ENCODE measurements around the gene ACTG1.

Gene ACTG1

DNA sequence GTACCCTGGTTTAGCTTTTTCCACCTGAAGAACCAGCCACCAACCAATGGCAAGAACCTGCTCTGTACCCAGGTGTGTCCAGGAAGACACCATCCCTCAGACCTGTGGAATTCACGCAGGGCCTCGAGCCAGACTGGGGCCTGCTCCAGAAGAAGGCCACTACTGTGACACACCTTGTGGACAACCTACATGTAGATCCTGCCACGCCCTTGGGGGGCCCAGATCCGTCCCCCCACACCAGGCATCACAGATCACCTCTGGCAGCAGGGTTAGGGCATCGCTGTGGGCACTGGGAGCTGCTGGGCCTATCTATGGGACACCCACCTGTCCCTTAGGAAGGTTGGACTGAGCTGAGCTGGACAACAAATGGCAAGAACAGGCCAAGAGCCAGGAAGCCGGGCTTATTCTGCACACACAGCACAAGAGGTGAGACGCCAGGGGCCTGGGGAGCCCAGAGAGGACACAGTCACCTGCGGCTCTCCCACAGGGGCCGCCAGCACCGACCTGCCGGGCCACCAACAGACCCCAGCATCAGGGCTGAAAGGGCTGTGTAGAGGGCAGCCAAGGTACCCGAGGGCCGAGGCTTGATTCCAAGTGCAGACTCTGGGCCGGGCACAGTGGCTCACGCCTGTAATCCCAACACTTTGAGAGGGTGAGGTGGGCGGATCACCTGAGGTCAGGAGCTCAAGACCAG, 31.8 kb upstream of the ACTG1 start:
- DNase-seq = no peak

DNA sequence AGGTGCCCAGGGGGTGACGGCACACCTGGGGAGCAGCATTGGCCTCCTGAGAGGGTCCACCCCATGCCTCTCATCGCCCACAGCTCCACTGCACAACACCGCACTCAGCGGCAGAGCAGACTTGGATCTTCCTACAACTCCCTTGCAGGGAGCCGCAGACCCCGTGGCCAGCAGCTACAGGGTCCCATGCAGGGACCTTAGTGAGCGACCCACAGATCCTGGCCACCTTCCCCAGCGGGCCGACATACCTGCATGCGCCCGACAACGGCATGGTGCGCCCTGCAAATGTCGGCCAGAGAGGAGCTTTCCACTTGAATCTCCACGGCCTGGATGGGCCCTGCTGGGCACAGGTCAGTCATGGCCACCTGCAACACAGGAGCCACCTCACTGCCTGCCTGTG, 31.2 kb upstream of the ACTG1 start:
- no peak for DNase-seq

DNA sequence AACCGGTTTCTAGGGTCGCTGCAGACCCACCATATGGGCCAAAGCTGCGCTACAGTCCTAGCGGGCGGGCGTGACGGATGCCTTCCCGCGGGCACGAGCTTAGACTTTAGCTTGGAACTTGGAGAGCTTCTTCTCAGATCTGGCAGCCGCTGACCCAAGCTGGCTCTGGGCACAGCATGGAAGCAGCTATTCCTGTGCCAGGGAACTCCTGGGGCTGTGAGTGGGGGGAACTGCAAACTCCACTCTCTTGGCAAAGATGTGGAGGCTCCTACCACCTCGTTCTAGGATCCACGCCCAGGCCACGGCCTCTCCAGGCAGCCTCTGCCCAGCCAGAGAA, 30.7 kb upstream of the ACTG1 start:
- no peak for DNase-seq

DNA sequence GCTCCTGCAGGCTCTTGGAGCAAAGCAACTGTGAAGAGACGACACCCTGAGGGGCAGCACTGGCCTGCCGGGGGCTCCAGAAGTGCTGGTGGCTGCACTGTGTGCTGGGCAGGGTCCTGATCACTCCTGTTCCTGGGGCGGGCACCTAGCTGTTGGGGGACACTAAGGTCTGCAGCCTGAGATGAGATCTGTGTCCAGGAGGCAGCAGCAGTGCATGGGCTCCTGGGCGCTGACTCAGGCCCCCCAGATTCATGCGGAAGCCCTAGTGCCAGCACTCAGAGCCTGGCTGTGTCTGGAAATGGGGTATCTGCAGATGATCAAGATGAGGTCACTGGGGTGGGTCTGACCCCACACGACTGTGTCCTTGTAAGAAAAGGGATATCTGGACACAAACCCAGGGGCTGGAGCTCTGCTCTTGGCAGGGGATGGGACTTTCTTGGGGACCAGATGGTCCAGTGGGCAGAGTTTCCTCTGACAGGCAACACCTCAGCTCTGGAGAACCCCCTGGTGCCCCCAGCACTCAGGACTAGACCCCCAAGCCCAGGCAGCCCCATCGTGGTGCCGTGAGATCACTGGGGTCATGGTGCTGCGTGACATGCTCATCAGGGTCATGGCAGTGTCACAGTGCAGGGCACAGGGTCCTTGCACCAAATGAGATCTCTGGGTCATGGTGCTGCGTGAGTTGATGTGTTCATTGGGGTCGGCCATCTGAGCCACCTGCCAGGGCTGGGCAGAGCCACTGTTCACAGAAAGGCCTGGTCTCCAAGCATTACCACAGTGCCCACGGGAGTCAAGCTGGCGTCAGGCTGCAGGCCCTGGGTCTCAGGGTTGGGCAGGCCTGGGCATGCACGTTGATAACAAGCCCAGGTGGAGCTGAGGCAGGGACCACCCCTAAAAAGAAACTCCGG, 30.1 kb upstream of the ACTG1 start:
- DNase-seq = no peak

DNA sequence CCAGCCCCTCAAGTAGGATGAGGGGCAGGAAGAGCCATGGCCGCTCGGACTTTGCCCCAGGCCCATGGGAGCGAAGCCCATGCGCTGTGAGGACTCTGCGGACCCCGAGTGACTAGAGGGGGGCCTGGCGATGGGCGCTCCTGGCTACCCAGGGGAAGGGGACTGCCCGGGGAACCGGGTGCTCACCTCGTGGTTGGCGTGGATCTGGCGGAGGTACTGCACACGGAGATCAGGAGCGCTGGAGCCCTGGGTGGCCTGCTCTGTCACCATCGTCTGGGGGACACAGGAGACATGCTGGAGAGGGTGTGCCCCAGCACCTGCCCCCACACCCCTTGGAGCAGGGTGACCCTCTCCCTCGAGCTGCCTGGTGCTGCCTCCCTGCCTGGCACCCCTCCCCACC, 28.5 kb upstream of the ACTG1 start:
- DNase-seq = no peak

DNA sequence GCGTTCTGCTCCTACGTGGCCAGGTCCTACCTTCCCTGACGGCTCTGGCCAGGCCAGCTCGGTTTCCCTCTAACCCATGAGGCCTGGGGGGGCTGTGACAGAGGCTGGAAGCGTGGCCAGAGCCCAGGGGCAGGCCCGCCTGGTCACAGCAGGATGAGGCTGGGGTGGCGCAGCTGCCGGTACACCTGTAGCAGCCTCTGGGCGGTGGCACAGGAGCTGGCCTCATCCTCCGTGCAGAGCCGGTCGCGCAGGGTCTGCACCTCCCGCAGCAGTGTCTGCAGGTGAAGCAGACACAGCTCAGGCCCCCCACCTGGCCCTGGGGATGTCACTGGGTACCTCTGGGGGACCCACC, 28.1 kb upstream of the ACTG1 start:
- DNase-seq = no peak

DNA sequence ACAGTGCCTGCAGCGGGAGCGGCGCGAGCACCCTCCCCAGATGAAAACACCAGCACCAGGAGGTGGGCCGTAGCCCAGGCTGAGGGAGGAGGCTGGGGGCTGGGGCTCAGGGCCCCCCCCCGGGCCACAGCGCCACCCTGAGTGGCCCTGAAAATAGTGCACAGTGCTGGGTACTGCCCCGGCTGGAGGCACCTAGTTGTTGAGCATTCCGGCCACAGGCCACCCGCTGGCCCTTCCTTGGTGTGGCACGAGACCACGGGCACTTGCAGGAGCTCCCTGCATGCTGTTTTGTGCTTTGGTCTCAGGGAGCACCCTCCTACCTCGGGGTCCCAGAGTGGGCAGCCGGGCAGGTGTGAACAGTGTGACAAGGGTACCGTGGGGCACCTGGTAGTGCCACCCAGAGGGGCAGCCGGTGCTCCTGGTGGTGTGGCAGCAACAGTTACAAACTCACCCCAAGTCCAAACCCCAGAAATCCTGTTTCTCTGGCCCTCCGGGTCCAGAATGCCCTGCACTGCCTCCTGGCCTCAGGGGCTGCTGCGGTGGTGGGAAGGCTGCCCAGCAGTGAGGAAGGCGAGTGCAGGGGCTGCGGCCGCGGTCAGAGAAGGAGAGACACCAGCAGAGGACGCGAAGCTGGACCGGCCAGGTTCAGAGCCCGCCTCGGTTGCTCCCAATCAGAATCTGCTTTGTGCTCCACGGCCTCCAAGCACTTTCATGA, 27.5 kb upstream of the ACTG1 start:
- DNase-seq = no peak

DNA sequence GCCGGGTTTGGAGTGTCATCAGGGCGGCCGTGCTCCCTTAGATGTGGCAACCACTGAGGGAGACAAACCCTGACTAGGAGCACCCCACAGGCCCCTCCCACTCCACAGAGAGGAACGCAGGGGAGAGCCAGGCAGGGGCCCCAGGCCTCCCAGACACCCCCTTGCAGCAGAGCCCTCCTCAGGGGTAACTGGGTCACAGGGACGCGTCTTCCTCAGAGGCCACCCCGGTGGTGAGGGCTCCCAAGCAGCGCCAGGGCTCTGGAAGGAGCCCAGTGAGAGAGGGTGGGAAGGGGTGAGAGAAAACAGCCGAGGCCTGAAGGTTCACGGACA, 26.9 kb upstream of the ACTG1 start:
- DNase-seq = no peak

DNA sequence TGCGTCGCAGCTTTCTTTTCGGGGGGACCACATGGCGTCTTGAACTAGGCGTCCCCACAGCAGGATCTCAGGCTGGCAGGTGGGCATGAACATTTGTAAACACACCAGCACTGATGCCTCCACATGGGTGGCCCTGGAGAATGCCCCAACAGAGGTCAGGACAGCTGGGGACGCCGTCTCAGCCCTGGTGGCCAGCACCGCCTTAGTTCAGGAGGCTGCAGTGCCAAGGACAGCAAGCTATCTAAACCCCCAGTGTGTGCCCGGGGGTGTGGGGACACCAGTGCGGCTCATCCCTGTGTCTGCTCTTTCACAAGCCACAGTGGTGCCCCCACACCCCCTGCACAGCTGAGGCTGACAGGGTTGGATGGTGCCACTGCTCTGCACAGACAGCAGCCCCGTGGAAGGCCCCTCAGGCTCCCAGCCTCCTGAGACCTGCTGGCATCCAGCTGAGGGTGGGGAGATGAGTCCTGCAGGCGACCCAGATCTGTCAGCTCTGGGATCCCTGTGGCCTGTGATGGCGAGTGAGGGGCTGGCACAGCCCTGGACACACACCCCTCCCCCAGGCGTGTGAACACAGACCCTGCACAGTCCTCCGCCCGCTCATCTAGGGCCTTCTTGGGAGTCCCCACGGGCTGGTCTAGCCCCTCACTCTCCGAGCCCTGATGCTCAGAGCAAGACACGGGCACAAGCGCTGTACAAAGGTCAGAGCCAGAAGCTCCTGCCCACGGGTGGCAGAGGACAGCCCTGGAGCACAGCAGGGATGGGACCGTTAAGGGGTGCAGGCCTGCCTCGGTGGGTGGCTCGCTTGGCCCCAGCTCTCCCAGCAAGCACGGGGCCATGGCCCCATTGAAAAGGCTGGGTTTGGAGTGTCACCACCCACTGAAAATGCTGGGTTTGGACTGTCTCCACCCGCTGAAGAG, 26.3 kb upstream of the ACTG1 start:
- no peak for DNase-seq

DNA sequence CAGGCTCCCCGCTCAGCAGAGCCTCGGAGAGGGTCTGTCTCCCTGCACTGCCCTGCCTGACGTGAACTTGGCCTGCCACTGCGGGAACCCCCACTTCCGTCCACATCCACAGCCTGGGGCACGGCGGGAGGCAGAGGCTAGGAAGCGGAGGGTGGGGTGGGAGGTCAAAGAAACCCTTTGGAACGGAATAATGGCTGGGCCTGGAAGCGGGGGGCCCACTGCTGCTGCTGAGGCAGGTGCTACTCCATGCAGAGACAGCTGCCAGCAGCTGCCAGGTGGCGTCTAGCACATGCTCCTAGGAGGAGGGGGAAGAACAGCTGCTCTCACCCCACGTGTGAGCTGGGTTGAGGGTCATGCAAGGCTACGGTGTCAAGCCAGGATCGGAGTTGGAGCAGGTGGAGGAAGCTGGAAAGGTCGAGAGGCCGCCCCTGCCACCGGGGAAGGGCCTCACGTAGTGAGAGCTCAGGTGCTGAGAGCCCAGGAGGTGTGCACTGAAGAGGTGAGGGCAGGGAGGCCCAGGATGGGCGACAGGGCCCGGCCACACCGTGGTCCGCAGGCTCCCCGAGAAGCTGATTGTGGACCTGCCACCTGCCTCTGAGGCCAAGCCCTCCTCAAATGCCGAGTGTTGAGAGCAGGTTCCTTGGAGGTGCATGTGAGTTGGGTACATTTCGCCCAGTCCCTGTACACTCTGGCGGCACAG, 25.4 kb upstream of the ACTG1 start:
- no peak for DNase-seq

DNA sequence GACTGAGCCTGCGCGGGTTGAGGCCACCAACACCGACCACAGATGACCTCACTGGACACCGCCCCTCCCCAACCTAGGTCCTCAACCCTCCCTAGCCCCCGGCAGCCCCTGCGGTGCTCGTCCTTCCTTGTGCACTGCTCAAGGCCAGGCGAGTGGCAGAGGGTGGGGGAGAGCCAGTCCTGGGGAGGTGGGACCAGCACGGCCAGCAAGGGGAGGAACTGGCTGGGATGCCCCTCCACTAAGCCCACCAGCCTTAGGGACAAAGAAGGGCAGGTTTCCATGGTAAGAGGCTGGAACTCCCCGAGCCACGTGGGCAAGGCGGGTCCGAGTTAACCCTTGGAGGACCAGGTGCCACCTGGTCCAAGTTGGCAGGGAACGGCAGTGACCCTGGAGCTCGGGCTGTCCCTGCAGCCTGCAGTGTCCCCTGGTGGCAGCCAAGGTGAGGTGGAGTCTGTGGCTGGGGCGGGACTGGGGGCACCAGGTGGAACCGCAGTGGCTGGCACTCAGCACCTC, 24.8 kb upstream of the ACTG1 start:
- peak; percentile 39 for DNase-seq

DNA sequence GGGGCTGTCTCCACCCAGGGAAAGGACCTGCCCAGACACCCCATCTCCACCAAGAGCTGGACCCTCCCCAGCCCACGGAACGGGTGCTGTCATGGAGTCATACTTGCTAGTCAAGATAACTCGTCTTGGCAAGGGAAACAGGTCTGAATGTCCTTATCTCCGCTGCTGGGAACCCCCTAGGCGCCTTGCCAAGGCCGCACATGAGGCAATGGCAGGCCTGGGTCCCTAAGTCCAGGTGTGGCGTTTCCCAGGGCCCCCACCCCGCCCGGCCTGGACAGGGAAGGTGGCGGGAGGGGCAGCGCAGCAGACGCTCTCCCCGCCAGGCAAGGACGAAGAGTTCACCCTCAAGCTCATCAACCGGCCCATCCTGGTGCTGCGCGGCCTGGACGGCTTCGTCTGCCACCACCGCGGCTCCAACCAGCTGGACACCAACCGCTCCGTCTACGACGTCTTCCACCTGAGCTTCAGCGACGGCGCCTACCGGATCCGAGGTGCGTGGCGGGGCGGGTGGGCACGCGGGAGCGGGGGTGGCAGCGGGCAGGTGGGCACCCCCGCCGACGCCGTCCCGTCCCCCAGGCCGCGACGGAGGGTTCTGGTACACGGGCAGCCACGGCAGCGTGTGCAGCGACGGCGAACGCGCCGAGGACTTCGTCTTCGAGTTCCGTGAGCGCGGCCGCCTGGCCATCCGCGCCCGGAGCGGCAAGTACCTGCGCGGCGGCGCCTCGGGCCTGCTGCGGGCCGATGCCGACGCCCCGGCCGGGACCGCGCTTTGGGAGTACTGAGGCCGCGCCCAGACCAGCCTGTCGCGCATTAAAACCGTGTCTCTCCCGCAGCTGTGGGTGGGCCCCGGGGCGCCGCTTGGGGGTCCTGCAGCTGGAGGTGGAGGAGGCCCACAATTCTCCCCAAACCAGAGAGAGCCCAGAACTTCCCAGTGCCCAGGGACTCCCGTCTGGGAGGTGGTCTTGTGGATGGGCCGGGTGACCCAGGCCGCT, 24.0 kb upstream of the ACTG1 start:
- no peak for DNase-seq

DNA sequence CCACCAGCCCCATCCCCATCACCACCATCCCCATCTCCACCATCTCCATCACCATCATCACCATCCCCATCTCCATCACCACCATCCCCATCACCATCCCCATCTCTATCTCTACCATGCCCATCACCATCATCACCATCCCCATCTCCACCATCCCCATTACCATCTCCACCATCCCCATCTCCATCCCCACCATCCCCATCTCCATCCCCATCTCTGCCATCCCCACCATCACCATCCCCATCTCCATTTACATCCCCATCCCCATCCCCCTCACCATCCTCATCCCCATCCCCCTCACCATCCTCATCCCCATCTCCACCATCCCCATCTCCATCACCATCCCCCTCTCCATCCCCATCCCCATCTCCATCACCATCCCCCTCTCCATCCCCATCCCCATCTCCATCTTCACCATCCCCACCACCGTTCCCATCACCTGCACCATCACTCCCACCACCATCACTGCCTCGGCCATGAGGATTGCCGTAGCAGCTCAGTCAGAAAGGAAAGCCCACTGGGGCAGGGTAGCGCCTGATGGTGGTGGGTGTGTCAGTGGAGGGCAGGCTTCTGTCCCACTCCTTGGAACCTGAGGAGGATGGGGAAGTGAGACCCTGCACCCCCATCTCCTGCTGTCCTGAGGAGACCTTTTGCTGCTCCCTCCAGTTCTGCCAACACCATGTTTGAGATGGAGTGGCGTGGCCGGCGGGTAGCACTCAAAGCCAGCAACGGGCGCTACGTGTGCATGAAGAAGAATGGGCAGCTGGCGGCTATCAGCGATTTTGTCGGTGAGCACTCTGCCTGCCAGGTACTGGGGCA, 23.1 kb upstream of the ACTG1 start:
- DNase-seq = no peak

DNA sequence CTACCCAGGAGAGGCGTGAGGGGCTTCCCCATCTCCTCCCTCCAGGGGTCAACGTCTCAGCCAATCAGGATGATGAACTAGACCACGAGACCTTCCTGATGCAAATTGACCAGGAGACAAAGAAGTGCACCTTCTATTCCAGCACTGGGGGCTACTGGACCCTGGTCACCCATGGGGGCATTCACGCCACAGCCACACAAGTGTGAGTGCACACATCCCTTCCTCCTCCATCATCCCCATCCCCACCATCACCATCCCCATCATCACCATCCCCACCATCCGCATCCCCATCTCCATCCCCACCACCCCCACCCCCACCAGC, 22.4 kb upstream of the ACTG1 start:
- DNase-seq = no peak

DNA sequence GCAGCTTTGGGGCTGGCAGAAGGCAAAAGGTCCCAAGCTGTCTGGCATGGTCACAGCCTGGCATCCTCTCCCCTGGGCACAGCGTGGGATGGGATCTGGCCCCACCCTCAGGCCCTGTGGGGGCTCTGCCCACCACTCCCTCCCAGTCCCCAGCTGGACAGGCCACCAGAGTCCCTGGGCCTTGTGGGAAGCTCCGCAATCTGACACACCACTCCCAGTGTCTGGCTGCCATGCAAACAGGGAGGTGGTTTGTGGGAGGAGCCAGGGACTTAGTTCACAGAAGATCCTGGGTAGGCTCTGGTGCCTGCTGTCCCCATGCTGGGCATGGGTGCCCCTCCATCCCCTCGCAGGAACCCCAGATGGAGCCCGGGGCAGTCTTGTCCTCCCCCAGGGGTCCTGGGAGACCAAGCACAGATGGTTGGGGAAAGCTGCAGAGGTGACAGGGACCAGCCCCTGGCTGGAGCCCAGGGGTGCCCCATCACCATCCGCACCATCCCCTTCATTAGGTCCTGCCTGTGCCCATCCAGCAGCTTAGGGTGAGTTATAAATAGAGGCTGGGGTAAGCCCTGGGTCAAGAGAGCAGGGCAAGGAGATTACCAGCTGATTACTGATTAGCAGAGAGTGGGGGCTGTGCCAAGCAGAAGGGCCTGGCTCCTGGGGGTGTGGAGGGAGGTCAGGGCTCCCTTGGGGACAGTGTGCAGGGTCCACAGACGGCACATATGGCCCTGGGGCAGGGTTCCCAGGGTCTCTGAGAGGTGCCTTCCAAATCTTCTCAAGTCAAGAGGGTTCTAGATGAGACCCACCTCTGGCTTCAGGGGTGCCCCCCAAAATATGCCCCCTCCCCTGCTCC, 21.8 kb upstream of the ACTG1 start:
- no peak for DNase-seq

DNA sequence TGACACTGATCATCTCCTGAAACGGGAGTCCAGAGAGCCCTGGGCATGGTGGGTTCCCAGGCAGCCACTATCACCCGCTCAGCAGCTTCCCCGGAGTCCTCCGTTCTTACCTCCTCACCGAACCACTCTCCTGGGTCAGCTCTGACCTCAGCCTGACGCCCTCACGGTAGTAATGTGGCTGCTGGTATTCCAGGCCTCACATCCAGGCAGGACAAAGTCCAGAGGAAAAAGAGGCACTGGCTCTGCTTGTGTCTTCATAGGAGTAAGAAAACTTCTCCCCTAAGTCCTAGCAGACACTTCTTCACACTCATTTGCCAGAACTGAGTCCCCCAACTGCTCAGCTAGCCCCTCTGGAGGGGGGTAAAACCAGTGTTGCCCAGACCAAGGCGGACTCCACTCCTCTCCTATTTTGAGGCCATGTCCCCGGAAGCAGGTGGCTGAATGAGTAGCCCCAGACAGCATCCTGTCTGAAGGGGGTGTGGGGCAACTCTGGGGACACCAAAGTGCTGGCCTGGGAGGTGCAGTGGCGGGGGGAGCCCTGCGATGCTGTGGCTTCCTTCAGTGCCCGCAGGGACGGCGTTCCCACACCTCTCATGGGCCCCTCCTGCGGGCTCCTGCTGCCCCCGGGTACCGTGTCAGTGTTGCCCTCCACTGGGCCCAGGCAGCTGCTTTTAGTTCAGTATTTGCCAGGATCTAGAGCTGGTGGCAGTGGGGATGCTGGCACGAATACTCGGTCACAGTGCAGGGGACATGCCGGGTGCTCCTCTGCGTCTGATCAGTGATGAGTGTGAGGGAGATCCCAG, 20.9 kb upstream of the ACTG1 start:
- DNase-seq = no peak

DNA sequence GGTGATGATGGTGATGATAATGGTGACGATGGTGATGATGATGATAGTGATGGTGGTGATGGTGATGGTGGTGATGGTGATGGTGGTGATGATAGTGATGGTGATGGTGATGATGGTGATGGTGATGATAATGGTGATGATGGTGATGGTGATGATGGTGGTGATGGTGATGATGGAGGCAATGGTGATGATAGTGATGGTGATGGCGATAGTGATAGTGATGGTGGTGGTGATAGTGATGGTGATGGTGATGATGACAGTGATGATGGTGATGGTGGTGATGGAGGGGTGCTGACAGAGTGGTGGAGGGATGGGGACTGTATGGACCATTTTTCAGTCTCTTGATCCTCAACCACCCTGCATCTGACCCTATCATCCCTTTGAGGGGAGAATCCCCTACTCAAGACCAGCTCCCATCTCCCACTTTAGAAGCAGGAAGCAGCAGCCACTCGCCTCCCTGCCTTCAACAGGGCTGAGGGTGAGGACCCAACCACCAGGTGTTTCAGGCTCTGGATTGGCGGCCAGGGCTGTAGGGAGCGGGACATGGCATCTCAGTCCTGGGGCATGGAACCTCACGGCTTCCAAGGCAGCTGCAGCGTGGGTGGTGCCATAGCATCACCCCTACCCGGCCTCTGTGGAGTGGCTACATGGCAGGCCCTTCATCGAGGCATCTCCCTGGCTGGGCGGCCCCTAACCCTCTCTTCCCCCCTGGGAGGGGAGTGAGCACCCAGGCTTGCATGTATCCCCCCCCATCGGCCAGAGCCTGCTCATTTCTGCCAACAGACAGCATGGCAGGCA, 20.1 kb upstream of the ACTG1 start:
- DNase-seq = no peak

All from CD4-positive, alpha-beta T cell treated with Interleukin-17A for 1 hour (primary cell).